CD4-positive, alpha-beta T cell treated with Interleukin-15 for 4 hours (primary cell): Measurements from ENCODE around the gene THOC5.
"Not testable (repeated sequence)": the region's sequence is repeated elsewhere in the genome, so short reads cannot be mapped to it uniquely, and the experiment has no call there.

Experiments
- DNase-seq: peaks from one replicate; pipeline ENCODE4 v3.0.0-alpha.2; 2020; ENCODE audit warnings: low spot score

Gene THOC5

DNA sequence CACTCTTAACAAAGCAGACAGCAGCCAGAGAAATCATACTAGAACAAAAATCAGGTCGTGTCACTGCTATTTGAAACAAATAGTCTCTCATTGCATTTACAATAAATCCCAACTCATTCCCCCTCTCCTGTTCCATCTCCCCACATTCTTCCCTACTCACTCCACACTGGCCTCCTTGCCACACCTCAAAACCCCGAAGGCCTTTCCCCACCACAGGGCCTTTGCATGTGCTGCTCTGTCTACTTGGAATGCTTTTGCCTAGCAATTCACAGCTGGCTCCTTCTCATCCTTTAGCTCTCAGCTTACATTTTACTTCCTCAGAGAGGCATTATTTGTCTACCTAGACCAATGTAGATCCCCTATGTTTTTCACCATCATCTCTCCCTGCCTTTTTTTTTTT, 6.3 kb upstream of the THOC5 start:
- no peak for DNase-seq

DNA sequence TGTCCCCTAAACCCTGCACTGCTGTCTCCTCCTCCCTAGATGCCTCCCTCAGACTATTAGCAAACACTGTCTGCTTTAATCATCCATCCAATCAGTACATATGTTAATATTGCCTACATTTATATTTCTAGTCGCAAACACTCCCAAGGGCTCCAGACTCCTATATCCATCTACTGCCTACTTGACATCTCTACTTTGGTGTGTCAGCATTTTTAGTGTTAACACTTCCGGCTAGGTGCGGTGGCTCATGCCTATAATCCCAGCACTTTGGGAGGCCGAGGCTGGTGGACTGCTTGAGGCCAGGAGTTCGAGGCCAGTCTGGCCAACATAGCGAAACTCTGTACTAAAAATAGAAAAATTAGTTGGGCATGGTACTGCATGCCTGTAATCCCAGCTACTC, 5.5 kb upstream of the THOC5 start:
- no peak for DNase-seq

DNA sequence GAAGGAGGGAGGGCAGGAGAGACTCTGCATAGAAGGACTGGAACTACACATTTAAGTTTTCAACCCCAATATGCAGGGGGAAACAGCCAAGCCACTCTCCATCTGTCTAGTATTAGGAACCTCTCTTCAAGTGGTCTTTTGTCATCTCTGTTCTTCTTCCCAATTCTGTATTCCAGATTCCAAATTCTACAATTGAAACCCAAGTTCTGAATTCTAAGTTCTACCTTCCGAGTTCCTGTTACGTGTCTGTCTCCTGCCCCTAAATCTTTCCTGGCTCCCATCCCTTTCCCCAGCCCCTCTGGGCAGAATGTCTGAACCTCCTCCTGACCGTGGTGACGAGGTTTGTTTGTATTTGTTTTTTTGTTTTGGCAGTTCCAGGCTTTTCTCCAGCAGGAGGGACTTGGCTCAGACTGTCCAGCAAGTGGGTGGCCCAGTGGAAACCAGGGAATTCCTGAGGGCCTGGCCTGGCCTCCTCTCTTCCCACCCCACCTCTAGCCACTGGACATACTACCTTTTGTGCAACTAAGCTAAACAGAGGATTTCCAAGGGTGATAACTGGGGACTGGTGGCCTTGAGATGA, 1.6 kb upstream of the THOC5 start:
- no peak for DNase-seq

DNA sequence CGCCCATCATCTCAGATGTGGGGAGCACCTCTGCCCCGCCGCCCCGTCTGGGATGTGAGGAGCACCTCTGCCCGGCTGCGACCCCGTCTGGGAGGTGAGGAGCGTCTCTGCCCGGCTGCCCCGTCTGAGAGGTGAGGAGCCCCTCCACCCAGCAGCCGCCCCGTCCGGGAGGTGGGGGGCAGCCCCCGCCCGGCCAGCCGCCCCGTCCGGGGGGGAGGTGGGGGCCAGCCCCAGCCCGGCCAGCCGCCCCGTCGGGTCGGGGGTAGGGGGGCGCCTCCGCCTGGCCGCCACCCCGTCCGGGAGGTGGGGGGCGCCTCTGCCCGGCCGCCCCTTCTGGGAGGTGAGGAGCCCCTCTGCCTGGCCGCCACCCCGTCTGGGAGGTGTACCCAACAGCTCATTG, 1.2 kb downstream of the THOC5 start:
- not testable (repeated sequence) for DNase-seq

DNA sequence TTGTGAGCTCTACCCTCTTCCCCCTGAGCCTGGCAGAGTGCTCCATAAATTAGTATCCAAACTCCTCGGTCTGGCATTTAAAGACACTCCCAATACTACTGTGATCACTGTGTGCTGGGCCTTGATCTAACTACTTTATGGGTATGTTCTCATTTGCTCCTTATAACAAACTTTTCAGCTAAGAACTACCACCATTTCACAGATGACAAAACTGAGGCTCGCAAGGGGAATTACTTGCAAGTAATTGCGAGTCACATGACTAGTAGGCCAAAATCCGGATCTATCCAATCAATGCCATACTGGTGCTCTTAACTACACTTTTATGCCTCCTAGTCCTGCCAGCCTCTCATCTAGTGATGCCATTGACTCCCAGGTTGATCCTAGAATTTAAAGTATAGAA, 3.6 kb downstream of the THOC5 start:
- no peak for DNase-seq

DNA sequence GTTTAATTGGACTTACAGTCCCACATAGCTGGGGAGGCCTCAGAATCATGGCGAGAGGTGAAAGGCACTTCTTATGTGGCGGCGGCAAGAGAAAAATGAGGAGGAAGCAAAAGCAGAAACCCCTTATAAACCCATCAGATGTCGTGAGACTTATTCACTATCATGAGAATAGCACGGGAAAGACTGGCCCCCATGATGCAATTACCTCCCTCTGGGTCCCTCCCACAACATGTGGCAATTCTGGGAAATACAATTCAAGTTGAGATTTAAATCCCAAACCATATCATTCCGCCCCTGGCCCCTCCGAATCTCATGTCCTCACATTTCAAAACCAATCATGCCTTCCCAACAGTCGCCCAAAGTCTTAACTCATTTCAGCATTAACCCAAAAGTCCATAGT, 8.5 kb downstream of the THOC5 start:
- not testable (repeated sequence) for DNase-seq

DNA sequence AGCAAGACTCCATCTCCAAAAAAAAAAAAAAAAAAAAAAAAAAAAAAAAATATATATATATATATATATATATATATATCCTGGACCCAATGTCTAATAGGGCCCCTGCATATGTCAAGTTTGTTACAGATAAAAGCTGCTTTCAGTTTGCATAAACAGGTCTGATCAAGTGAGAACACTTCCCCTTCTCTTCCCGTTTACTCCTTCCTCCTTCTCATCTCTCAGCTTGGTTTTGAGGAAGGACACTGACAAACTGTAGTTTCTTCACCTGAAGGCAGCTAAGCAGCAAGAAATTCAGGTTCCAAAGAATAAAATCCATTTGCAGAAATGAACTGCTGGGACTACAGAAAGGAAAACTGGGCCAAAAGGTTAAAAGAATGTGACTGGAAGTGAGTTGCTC, 11.7 kb downstream of the THOC5 start:
- DNase-seq, result no peak

DNA sequence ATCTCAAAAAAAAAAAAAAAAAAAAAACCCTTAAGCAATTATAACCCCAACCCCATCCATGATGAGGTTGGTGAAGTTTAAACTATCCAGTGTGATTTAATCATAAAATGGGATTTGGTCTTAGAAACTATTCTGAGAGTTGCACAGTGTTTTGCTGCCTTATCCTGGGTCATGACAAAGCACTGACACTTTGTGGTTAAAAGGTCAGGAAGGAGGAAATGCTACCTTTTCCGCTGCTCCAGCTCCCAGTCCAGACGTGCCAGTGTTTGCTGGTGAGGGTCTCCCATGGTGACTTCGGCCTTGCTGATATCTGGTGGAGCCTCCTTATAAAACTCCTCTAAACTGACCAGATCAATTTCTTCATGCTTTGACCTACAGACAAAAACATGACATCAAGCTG, 14.5 kb downstream of the THOC5 start:
- DNase-seq, result no peak

DNA sequence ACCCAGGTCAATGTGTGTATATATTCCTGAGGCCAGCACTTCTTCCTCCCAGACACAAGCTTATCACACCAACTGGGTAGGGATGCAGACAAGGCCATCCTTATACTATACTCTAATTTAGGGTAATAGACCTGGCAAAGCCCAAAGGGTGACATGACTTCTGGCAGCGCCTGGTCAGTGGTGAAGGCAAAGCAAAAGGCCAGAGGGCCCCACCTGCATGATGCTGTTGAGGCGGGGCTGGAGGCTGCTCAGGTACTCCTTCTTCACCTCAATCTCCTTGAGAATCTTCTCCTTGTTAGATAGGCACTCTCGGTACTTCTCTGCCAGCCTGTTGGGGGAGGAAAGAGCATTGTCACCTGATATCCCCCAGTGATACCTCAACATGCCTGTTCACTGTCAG, 17.1 kb downstream of the THOC5 start:
- DNase-seq, result no peak

DNA sequence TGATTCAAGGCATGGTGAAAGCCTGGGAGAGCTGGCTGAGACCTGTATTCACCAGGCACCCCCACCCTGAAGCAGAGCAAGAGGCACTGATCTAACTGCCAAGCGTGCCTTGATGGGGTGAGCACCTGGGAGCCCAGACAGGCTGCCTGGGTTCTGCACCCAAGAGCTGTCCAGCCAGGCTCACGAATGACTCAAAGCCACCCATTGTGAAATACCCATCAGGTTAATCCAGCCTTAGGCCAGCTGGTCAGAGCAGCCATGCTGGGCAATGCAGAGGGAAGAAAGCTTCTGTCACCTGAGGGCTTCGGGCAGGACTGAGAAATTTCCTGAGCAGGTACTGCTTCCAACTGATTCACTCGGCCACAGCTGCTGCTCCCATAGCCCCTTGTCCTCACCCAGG, 22.1 kb downstream of the THOC5 start:
- DNase-seq, result no peak

DNA sequence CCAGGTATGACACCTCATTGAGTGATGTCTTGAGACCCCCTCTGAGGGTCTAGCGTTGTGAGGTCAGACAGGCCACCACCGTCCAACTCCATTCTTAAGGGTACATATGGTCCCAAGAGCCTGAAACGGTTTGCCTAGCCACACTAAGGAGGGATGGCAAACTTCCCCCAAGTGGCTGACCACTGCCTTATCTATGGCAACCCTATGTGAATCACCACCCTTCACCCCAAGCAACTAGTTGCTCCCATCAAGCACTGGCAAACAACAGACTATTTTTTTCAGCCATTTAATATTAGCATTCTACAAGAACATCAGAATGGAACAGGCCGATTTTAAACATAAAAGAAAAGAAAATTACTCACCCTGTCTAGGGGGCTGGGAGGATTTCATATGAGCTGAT, 22.8 kb downstream of the THOC5 start:
- DNase-seq, result no peak

DNA sequence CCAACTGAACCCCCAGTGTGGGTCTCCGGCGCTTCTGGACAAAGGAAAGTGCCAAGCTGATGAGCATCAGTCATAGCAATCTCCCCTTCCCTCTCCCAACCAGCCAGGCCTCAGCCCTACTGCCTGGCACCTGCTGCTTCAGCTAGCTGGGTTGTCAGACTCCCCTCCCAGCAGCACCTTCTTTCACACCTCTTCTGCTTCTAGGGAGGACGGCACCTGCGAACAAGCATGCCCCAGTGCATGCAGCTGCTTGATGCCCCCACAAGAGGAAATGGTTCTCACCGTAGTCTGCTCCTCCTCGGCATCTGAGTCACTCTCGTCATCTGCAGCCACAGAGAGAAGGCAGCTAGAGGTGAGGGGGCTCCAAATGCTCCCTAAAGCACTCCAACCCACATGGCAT, 25.4 kb downstream of the THOC5 start:
- no peak for DNase-seq

DNA sequence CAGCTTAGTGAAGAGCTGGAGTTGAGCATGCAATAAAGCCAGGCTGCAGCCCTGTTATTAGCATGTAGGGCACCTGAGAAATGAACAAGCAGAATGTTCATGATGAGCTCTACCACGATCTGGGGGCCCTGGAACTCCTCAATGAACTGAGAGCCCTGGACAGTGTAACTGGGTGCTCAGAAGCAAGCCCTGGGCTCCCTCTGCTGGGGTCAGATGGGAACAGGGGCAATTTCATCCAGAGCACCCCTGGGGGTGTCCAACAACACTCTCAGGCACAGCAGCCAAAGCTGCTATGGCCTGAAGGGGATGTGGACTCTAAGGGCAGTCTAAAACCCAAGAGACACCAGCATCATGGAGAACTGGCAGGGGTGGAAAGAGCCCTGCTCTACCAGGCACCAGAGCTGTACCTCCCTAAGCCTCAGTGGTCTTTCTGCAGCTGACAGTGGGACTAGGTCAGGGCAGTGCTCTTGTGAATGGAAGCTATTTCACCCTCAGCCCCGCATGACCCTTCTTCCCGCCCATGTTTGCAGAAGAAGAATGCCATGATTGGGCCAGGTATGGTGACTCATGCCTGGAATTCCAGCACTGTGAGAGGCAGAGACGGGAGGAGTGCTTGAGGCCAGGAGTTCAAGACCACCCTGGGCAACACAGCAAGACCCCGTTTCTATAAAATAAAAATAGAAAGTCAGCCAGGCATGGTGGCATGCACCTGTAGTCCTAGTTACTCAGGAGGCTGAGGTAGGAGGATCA, 28.9 kb downstream of the THOC5 start:
- DNase-seq, result peak; percentile 3

DNA sequence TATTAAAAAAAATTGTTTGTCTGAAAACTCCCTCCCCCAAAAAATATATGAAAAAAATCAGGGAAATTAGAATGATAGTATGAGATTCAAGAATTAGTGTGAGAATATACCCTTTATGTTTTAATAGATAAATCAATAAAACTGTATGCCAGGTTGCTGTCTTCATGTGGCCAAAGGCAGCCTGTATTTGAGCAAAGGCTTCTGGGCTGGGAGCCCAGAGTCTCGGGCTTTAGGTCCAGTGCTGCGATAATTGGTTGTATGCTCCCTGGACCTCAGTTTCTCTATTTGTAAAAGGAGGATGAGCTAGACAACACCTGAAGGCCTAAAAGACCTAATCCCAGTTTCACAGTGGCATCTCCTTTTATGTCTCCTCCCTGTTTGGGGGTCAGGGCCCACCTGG, 29.8 kb downstream of the THOC5 start:
- no peak for DNase-seq

DNA sequence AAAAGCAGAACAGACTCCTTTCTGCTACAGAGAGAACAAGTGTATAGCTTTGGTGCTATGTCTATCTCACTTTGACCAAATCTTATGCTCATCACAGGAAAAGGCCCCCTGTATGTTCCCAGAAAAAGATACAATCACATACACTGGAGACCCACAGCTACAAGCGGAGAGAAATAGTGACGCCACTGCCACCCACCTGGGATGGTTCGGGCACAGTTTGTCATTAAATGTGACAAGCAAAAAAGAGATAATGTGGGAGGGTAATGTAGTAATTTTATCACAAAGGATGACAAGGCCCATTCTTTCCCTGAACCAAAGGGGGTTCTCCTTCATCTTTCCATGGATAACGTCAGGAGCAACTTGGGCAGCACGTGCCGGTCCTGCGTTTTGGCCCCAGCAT, 32.0 kb downstream of the THOC5 start:
- no peak for DNase-seq

DNA sequence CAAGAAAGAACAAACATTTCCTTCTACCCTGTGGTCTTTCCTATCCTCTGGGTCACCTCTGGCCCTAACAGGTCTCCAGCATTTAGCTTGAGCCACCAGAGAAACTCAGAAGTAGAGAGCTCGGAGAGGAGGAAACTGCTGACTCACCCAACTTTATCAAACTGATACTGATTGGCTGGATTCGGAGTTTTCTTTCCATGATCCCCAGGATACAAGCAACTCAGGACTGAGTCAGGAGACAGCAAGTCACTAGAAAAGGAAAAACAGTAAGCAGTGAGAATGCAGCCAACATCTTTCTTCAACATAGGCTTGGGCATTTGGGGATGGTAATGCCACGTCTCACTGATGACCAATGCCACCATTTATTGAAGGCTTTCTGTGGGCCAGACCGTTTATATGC, 32.7 kb downstream of the THOC5 start:
- no peak for DNase-seq

DNA sequence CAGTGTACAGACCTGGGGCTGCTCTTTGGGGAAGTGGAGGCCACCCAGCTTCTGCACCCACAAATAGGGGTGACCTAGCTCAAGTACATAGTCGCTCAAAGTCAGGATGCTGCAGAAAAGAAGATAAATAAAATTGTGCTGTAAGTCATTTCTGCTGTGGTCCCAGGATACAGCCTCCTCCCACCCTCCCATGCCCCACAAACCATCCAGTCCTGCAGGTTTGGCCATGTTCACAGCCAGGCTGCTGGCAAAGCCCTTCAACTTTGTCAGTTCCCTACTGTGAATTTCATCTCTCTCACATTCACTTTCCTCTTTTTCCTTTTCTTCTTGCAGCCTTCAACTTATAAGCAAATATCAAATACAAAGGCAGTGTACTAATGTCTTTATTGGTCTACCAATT, 33.6 kb downstream of the THOC5 start:
- no peak for DNase-seq

DNA sequence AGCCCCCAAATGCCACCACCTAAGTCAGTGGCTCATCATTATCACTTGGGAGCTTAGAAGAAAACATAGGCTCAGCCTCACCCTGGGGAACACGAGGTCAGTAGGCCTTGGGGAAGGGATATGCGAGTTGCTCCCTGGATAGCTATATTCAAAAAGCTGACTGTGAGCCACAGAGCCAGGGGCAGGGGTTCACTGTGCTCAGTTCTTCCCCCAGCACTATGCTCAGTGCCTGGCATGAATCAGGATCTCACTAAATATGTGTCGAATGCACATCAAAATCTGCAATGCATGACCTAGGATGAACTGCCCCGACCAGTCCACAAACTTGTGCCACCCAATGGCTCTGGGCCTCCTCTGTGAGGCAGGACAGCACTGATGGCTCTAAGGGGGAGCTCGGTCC, 35.1 kb downstream of the THOC5 start:
- DNase-seq, result no peak

DNA sequence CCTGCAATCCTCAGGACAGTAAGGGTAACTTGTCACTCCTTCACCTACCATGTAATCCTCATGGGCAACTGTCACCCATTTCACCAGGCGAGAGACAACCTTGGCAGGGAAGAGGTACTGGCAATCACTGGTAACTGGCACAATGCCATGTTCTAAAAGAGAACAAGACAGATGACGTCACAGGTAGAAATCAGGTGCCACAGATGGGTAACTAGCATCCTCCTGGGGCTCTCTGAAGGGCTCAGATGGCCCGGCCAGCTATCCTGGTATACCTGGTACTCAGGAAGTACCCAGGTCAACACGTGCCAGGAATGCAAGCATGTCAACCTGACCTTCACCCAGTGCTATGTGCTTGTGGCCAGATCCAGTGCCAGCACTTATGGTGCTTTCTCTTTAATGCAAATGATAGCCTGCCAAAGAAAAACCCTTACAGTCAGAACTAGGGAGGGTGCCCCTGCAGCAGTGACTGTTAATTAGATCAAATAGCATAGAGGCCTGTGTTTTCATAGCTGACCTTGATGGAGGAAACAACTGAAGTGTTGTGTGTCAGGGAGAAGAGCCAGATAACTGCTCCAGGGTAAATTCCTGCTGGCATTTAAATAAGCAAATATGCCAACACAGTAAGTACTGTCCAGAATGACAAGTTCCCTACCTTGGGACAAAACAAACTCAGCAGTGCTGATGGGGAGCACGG, 36.2 kb downstream of the THOC5 start:
- no peak for DNase-seq

DNA sequence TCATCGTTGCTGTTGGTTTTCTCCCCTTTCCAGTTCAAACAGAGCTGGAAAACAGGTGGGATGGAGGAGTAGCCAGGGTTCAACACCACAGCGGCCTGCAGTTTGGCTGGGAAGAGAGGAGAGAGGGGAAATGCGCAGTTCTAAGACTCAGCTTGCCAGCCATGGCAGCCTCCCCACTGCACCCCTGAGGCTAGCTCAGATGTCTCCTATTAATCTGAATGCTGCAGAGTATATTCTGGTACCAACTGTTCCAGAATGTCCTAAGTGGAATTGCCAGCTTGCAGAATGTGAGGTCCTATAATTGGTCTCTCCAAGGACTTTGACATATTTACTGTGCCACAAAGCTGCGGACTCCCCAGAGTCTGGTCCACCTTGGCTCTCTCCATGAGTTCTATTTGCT, 41.5 kb downstream of the THOC5 start:
- DNase-seq, result no peak

DNA sequence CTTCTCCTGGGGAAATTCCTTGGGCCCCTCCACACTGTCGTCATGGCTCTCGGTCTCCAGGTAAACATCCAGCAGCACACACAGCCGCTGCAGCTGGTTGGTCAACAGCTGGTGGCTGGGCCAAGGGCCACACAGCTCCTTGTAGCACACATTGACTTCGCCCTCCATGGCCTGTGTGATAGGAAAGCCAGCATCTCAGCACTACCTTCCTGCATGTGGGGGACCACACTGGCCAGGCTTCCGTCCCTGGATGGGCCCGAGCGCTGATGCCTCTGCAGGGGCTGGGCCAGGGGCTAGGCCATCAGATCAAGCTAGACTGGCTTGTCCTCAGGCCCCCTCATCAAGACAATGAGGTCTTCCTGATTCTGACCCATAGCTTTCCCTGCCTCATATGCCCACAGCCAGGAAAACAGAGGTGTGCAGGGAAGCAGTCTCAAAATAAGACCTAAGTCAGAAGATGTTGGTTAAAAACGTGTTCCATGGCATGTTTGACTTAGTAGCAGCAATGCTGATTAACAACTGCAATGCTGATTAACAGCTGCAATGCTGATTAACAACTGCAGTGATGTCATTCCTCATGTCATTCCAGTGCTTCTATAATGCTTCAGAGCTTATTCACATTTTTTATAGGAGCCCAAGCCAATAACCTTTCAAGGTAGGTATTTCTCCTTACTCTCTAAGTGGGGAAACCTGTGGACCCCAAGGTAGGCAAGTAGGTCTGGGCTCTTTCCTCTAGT, 42.3 kb downstream of the THOC5 start:
- no peak for DNase-seq

DNA sequence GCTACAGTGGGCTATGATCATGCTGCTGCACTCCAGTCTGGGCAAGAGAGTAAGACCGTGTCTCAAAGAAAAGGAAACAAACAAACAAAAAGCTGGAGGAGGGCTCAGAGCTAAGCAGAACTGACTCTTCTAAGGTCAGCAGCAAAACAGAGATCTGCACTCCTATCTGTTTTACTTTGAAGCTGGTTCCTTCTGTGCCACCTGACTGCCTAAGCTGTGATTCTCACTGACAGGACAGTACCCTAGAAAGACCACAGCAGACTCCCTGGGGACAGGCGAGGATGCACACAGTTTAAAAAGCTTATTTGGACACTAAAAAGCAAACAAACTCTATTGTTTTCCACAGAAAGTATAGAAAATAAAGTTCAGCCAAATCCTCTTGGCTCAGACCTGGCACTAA, 43.0 kb downstream of the THOC5 start:
- DNase-seq, result no peak

DNA sequence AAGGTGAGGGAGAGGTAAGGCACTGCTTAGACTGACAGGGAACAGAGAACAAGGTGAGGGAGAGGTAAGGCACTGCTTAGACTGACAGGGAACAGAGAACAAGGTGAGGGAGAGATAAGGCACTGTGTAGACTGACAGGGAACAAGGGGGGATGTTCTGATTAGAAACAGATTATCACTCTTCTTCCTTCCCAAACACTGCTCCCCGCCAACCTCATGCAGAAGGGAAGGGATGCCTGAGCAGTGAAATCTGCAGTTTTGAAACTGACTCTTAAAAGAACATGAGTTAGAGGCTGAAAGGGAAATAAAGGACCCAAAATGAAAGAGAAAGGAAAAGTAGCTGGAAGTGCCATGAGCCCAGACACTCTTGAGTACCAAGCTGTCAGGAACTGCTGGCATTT, 43.7 kb downstream of the THOC5 start:
- DNase-seq, result no peak
